ENCODE data around the gene ZNF630. TPM values are rescaled to one million over a fixed set of nuclear protein-coding genes. Genes with fewer than 3 reads are reported as not detected.

The ZNF630 gene
- 0.25 and 1.2 TPM in 2 replicates for total RNA-seq (2011; cell fraction: chromatin; rRNA removed; ENCODE audit: low replicate concordance)
- total RNA-seq (2011; cell fraction: nucleolus; rRNA removed), result 0.39 TPM in 1 of 2 replicates, not detected in the other
- 0.22 TPM in 1 of 2 replicates, not detected in the other for total RNA-seq (2011; cell fraction: nucleoplasm; rRNA removed)
- total RNA-seq (2014; rRNA removed) (0.14 and 0.20 TPM in 2 replicates), total RNA-seq (2014; rRNA removed; fragmentation: Illumina TruSeq; extraction: Trizol) (0.41 and 0.55 TPM in 2 replicates), total RNA-seq (2015; rRNA removed; fragmentation: Illumina TruSeq; extraction: Trizol) (0.45 and 1.1 TPM in 2 replicates), total RNA-seq (2021) (0.27 and 0.29 TPM in 2 replicates), polyA plus RNA-seq (2011; rRNA removed) (0.06 and 0.60 TPM in 2 replicates), polyA plus RNA-seq (2014; fragmentation: Illumina TruSeq; extraction: Trizol) (0.35 and 0.67 TPM in 2 replicates), polyA plus RNA-seq (2014; fragmentation: Nextera tagmentation; extraction: Ambion mirVana) (under 1 TPM; 0.17 to 0.34 TPM), polyA plus RNA-seq (2014; rRNA removed) (0.18 and 0.37 TPM in 2 replicates), polyA minus RNA-seq (2011; rRNA and poly(A)+ RNA removed) (0.33 TPM in 1 of 2 replicates, not detected in the other), Bru-seq, nascent RNA (percentile 30 among the genes with signal in this experiment), BruChase-seq, experiment 1, labeled RNA remaining after a 2-hour chase (percentile 32 among the genes with signal in this experiment), BruChase-seq, experiment 2, labeled RNA remaining after a 6-hour chase (percentile 37 among the genes with signal in this experiment)
- 0.04 and 0.25 TPM in 2 replicates for polyA plus RNA-seq (2011; cell fraction: cytosol; rRNA removed)
- 0.09 and 0.76 TPM in 2 replicates for polyA plus RNA-seq (2011; cell fraction: nucleus; rRNA removed)
- 0.42 and 1.1 TPM in 2 replicates for polyA plus RNA-seq (2012)
- not detected in 2 replicates for polyA minus RNA-seq (2011; cell fraction: cytosol; rRNA and poly(A)+ RNA removed)
- polyA minus RNA-seq (2011; cell fraction: nucleus; rRNA and poly(A)+ RNA removed), result 0.13 and 0.33 TPM in 2 replicates
- long read RNA-seq, experiment 1, partial matches to known transcripts, result 0 of 2 reads
- long read RNA-seq, experiment 1, other reads (novel, unspliced or antisense), result 1 of 2 reads
- long read RNA-seq, experiment 2, result 0 reads
- long read RNA-seq, experiment 3, result 0 reads

GRCh38 chrX:48071064-48071985 lies at the start of gene ZNF630:
ZNF630 (minus strand) TSS chrX:48071640; CDS start chrX:48066886, 4,754 bp downstream.
- WGBS (ENCODE audit: insufficient coverage, low coverage, missing lambda C conversion rate), result 12% methylated on average over 42 of the region's 48 CpGs
- no peaks in the 10 kb centered on the region for H3K36me3 ChIP-seq (ENCODE audit: control insufficient read depth, insufficient read depth, low read length)
- H3K4me1 ChIP-seq (replicated peaks in 1 of 2; ENCODE audit: control insufficient read depth in 2 of 2, insufficient read depth in 2 of 2, low read length in 2 of 2), result peaks cover 0 to 7% of the 10 kb centered on the region in 2 experiments; a peak in 2 of 5 replicates
- BruUV-seq (replicated peaks), result no TSS peak
- H3K9ac ChIP-seq (ENCODE audit: insufficient read depth in 1 of 2, low read depth in 2 of 2, low read length in 2 of 2), result peak within 1 kb of the TSS; percentile 54 to 87
- H4K20me1 ChIP-seq (replicated peaks; ENCODE audit: control insufficient read depth, insufficient read depth, low read length), result no peaks in the 10 kb centered on the region
- DNase-seq (ENCODE audit: extremely low read depth in 1 of 4, low spot score in 3 of 4), result peak; percentile 39 to 62 (median 44)
- H3K4me2 ChIP-seq (ENCODE audit: insufficient read depth, low read length), result peak within 1 kb of the TSS; percentile 62
- no peaks in the 10 kb centered on the region for H3K79me2 ChIP-seq (ENCODE audit: control insufficient read depth, insufficient read depth, low read length)
- ATAC-seq, result peak; percentile 95
- ChIA-PET POLR2A (no interaction called here), CTCF (ENCODE audit: low intra/inter-chr PET ratio) (no interaction called here)
- no peaks in the 10 kb centered on the region for H3K27me3 ChIP-seq (ENCODE audit: control insufficient read depth in 2 of 2, insufficient read depth in 2 of 2, low read length in 2 of 2)
- in situ Hi-C loops (cut with MboI), result no loop called here
- H2AFZ ChIP-seq (ENCODE audit: low read depth, low read length), result peak within 1 kb of the TSS; percentile 90
- H3K9me3 ChIP-seq (replicated peaks; ENCODE audit: control insufficient read depth, insufficient read depth, low read depth, low read length), result no peaks in the 10 kb centered on the region
- peak within 1 kb of the TSS; percentile 43 for H3K4me3 ChIP-seq
- intact Hi-C loops (cut with micrococcal nuclease), result no loop called here
- peak within 1 kb of the TSS; percentile 57; the same call in 2 of the 3 replicates for H3K27ac ChIP-seq (ENCODE audit: extremely low read depth, low read depth, low read length)
- no peak for FAIRE-seq
- no peaks in the 10 kb centered on the region for H3K9me1 ChIP-seq (ENCODE audit: control insufficient read depth, insufficient read depth, low read length)
- TF ChIP-seq EGR1 (conservative IDR thresholded peaks at IDR 0.05) (peak; percentile 51), DEAF1 (CRISPR knock-in tag; IDR thresholded peaks at IDR 0.05) (no peak), ZNF511 (CRISPR knock-in tag; IDR thresholded peaks at IDR 0.05) (0 out of 2 replicates have a peak, but pooled peaks have one; percentile 13), SMARCB1 (IDR thresholded peaks at IDR 0.05; ENCODE audit: insufficient read length, low read depth) (no peak)
- TF ChIP-seq, protein P1, sequence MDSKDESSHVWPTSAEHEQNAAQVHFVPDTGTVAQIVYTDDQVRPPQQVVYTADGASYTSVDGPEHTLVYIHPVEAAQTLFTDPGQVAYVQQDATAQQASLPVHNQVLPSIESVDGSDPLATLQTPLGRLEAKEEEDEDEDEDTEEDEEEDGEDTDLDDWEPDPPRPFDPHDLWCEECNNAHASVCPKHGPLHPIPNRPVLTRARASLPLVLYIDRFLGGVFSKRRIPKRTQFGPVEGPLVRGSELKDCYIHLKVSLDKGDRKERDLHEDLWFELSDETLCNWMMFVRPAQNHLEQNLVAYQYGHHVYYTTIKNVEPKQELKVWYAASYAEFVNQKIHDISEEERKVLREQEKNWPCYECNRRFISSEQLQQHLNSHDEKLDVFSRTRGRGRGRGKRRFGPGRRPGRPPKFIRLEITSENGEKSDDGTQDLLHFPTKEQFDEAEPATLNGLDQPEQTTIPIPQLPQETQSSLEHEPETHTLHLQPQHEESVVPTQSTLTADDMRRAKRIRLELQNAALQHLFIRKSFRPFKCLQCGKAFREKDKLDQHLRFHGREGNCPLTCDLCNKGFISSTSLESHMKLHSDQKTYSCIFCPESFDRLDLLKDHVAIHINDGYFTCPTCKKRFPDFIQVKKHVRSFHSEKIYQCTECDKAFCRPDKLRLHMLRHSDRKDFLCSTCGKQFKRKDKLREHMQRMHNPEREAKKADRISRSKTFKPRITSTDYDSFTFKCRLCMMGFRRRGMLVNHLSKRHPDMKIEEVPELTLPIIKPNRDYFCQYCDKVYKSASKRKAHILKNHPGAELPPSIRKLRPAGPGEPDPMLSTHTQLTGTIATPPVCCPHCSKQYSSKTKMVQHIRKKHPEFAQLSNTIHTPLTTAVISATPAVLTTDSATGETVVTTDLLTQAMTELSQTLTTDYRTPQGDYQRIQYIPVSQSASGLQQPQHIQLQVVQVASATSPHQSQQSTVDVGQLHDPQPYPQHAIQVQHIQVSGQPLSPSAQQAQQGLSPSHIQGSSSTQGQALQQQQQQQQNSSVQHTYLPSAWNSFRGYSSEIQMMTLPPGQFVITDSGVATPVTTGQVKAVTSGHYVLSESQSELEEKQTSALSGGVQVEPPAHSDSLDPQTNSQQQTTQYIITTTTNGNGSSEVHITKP (IDR thresholded peaks at IDR 0.05; ENCODE audit: partially characterized antibody), result peak; percentile 21
- TF ChIP-seq, protein P2, sequence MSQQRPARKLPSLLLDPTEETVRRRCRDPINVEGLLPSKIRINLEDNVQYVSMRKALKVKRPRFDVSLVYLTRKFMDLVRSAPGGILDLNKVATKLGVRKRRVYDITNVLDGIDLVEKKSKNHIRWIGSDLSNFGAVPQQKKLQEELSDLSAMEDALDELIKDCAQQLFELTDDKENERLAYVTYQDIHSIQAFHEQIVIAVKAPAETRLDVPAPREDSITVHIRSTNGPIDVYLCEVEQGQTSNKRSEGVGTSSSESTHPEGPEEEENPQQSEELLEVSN (IDR thresholded peaks at IDR 0.05; ENCODE audit: borderline replicate concordance in 1 of 2, extremely low read depth in 1 of 2, insufficient read depth in 1 of 2, insufficient read length in 1 of 2, low read depth in 1 of 2, low read length in 1 of 2, poor library complexity in 1 of 2, severe bottlenecking in 1 of 2), result peak in 1 of 2 experiments; percentile 43

All from K562 (cell line).